Right atrium auricular region (tissue), 2 donors: ENCODE results near the gene UNC119B. TPM values are rescaled to one million over a fixed set of nuclear protein-coding genes. Genes with fewer than 3 reads are reported as not detected.
"Not testable (repeated sequence)": the region's sequence is repeated elsewhere in the genome, so short reads cannot be mapped to it uniquely, and the experiment has no call there.

Experiments used
- DNase-seq: peaks from one replicate; pipeline ENCODE4 v3.0.0-alpha.2; 2019; ENCODE audit warnings: low spot score
- H3K27ac ChIP-seq, 2 donors: fragments of 200-600 bp; sonication (generic); 1 replicate in 1 of 2; 2 replicates in 1 of 2; pipeline ENCODE4 v1.5.1; 2016 to 2019
- H3K27me3 ChIP-seq, 2 donors: fragments of 200-600 bp; sonication (generic); one replicate each; pipeline versions ENCODE4 v1.5.1 to v1.6.0; 2017 to 2019
- H3K36me3 ChIP-seq: fragments of 200-600 bp; sonication (generic); one replicate; pipeline ENCODE4 v1.5.1; 2016
- H3K4me1 ChIP-seq, 2 donors: fragments of 200-600 bp; sonication (generic); one replicate each; pipeline versions ENCODE4 v1.5.1 to v1.6.0; 2017 to 2019
- H3K4me3 ChIP-seq, 2 donors: fragments of 200-600 bp; sonication (generic); 1 replicate in 1 of 2; 2 replicates in 1 of 2; pipeline ENCODE4 v1.5.1; 2017 to 2019; ENCODE audit warnings: mild to moderate bottlenecking in 1 of 2, moderate library complexity in 1 of 2
- H3K9me3 ChIP-seq, 2 donors: fragments of 200-600 bp; sonication (generic); one replicate each; pipeline ENCODE4 v1.5.1; 2019
- total RNA-seq, 2 donors: library from RNA; depleted of rRNA; stranded (reverse); fragments of >200 nt; gene quantifications; one replicate each; pipeline ENCODE4 v1.1.0, GENCODE V29; 2016
- TF ChIP-seq, protein P1 (sequence below), 2 donors: fragments of 200-600 bp; sonication (generic); IDR thresholded peaks; one replicate each; pipeline ENCODE4 v1.5.1; 2019; ENCODE audit warnings: antibody characterized with exemption in 2 of 2

UNC119B gene
- total RNA-seq, 2 donors from 2014 or later = 8.9 to 13.1 TPM

DNA sequence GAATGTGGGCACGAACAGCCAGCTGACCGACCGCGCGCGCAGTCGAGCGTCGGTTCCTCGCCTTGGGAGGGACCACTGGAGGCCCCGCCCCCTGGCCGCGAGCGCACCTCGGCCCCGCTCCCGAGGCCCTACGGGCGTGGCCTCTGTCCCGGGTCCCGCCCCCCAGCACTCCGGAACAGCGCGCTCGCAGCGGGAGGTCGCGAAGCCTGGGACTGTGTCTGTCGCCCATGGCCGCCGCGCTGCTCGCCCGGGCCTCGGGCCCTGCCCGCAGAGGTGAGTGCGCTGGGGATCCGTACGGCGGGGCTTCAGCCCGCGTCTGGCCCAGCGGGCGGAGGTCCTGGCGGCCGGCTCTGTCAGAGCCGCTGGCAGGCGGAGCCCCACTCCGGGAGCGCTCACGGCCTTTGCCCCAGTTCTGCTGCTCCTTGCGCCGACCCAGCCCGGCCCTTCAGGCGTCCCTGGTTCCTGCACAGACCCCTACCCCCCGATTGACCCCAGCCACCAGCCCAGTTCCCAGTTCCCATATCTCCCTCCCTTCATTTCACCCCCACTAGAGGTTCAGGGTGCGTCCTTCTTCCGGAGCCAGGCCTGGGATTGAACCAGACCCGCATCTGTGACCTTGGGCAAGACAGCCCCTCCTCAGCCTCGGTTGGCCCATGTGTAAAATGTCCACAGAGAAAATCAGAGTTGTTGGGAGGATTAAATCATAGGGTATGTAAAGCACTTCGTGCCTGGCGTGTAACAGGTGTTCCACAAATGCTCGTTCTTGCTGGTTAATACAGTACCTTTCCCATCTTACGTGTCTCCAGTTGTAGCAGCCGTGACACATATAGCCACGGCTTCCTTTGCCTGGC is 15.6 kb downstream of the UNC119B start, which contains the start of gene ACADS:
Gene ACADS, plus strand, starts transcription at position 168 of the 851 bp plus-strand sequence. Its CDS starts 60 bp downstream, at position 228.
- H3K9me3 ChIP-seq = no peaks in the 10 kb centered on the region
- TF ChIP-seq, protein P1, sequence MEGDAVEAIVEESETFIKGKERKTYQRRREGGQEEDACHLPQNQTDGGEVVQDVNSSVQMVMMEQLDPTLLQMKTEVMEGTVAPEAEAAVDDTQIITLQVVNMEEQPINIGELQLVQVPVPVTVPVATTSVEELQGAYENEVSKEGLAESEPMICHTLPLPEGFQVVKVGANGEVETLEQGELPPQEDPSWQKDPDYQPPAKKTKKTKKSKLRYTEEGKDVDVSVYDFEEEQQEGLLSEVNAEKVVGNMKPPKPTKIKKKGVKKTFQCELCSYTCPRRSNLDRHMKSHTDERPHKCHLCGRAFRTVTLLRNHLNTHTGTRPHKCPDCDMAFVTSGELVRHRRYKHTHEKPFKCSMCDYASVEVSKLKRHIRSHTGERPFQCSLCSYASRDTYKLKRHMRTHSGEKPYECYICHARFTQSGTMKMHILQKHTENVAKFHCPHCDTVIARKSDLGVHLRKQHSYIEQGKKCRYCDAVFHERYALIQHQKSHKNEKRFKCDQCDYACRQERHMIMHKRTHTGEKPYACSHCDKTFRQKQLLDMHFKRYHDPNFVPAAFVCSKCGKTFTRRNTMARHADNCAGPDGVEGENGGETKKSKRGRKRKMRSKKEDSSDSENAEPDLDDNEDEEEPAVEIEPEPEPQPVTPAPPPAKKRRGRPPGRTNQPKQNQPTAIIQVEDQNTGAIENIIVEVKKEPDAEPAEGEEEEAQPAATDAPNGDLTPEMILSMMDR (IDR thresholded peaks at IDR 0.05) = peak in 1 of 2 donors; percentile 31

DNA sequence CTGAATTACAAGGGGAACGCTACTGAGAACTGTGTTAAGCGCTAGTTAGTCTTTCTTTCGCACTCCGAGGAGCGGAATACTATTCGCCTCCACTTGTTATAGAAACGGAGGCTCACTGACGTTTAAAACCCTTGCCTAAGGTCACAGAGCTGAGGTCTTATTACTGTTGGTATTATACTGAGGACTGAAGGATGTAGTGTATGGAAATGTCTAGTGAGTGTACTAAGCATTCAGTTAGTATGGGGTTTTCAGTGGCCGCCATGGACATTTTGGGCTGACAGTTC is 16.2 kb downstream of the UNC119B start:
- no peak for DNase-seq
- peak overlapping the region; percentile 71 to 74 for H3K4me3 ChIP-seq
- peak overlapping the region; percentile 79 to 83 for H3K27ac ChIP-seq
- H3K9me3 ChIP-seq = no peaks in the 10 kb centered on the region
- peaks cover 0 to 23% of the 10 kb centered on the region in 2 donors for H3K4me1 ChIP-seq
- TF ChIP-seq, protein P1 (IDR thresholded peaks at IDR 0.05) = no peak
- H3K27me3 ChIP-seq = no peaks in the 10 kb centered on the region
- H3K36me3 ChIP-seq = peaks cover 52% of the 10 kb centered on the region

More for the DNA sequence above, 15.6 kb downstream of the UNC119B start, which contains the start of gene ACADS:
- Histone ChIP-seq H3K36me3 (peaks cover 57% of the 10 kb centered on the region), H3K27ac (peak within 1 kb of the TSS; percentile 79 to 83), H3K27me3 (no peaks in the 10 kb centered on the region), H3K4me3 (peak within 1 kb of the TSS; percentile 71 to 74), H3K4me1 (peaks cover 0 to 29% of the 10 kb centered on the region in 2 donors)
- DNase-seq = peak; percentile 84

DNA sequence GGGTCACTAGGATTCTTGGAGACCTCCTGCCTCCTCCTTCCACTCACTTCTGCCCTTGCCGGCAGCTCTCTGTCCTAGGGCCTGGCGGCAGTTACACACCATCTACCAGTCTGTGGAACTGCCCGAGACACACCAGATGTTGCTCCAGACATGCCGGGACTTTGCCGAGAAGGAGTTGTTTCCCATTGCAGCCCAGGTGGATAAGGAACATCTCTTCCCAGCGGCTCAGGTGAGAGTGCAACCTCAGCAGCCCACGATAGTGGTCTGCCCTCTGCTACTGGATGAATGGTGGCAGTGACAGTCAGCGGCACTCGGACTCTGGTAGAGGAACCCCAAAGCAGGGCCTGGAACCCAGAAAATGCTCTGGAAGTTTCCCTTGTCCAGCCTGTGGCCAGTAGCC is 16.7 kb downstream of the UNC119B start:
- peak overlapping the region in 1 of 2 donors; percentile 83 for H3K27ac ChIP-seq
- DNase-seq = no peak
- peaks cover 47% of the 10 kb centered on the region for H3K36me3 ChIP-seq

GRCh38 chr12:120732198-120732597 is 21.9 kb downstream of the UNC119B start:
- not testable (repeated sequence) for H3K4me1 ChIP-seq, H3K4me3 ChIP-seq, DNase-seq, H3K9me3 ChIP-seq, H3K27me3 ChIP-seq, H3K27ac ChIP-seq
- peaks cover 32% of the 10 kb centered on the region for H3K36me3 ChIP-seq

More for the DNA sequence above, 16.7 kb downstream of the UNC119B start:
- no peaks in the 10 kb centered on the region for H3K27me3 ChIP-seq
- no peaks in the 10 kb centered on the region for H3K9me3 ChIP-seq
- TF ChIP-seq, protein P1 (IDR thresholded peaks at IDR 0.05) = no peak
- H3K4me3 ChIP-seq = no peak overlapping the region
- H3K4me1 ChIP-seq = peaks cover 0 to 23% of the 10 kb centered on the region in 2 donors

DNA sequence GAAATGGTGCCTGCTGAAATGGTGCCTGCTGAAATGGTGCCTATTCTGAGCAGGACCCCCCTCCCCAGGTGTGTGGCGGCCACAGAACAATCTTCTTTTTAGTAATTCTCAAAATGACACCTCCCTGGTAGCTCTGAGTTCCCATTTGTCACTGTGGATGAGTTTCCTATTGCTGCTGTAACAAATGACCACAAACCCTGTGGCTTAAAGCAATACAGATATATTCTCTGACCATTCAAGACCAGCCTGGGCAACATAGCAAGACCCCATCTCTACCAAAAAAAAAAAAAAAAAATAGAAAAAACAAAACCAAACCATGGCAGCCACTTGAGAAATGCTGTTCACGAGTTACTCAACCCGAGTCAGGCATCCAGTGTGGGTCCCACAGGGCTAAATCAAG is 23.3 kb downstream of the UNC119B start:
- H3K9me3 ChIP-seq = no peaks in the 10 kb centered on the region
- H3K27me3 ChIP-seq = no peaks in the 10 kb centered on the region
- DNase-seq = no peak
- H3K4me3 ChIP-seq = no peak overlapping the region
- H3K4me1 ChIP-seq = no peaks in the 10 kb centered on the region
- peaks cover 26% of the 10 kb centered on the region for H3K36me3 ChIP-seq
- TF ChIP-seq, protein P1 (IDR thresholded peaks at IDR 0.05) = no peak
- no peak overlapping the region for H3K27ac ChIP-seq

- H3K4me3 ChIP-seq = no peak overlapping the region
- no peaks in the 10 kb centered on the region for H3K9me3 ChIP-seq
- no peaks in the 10 kb centered on the region for H3K27me3 ChIP-seq
- no peaks in the 10 kb centered on the region for H3K4me1 ChIP-seq
- TF ChIP-seq, protein P1 (IDR thresholded peaks at IDR 0.05) = no peak
- peaks cover 33% of the 10 kb centered on the region for H3K36me3 ChIP-seq
- no peak overlapping the region for H3K27ac ChIP-seq
- DNase-seq = no peak
These were observed 24.0 kb downstream of the UNC119B start for GRCh38 chr12:120734210-120734609.
